Measurements from ENCODE around the gene AKAP8L. TPM values are rescaled to one million over a fixed set of nuclear protein-coding genes. Genes with fewer than 3 reads are reported as not detected.
"Not testable (repeated sequence)": the region's sequence is repeated elsewhere in the genome, so short reads cannot be mapped to it uniquely, and the experiment has no call there.

The AKAP8L gene
- total and polyA plus RNA-seq, 10 of the 15 experiments (the other 5 are each of a cell fraction or from before 2014, with no cell fraction given) = 0.66 to 64.3 (median 40.0) TPM

GRCh38 chr19:15363048-15363447, 55.7 kb downstream of the AKAP8L start:
- CTCF ChIA-PET; SMC1A ChIA-PET (ENCODE audit: uncharacterized antibody, unreplicated experiment); H2AFZ ChIP-seq (ENCODE audit: control insufficient read depth, low read depth, low read length); H3K79me2 ChIP-seq (ENCODE audit: control insufficient read depth, insufficient read depth, low read length); POLR2A ChIA-PET; H3K4me1 ChIP-seq (ENCODE audit: control insufficient read depth, insufficient read depth, low read length); H3K9me3 ChIP-seq (replicated peaks; ENCODE audit: control insufficient read depth, insufficient read depth, low read length); H4K20me1 ChIP-seq (ENCODE audit: control insufficient read depth, insufficient read depth); H3K27ac ChIP-seq (ENCODE audit: control insufficient read depth, insufficient read depth); H3K9ac ChIP-seq (ENCODE audit: control insufficient read depth, insufficient read depth, low read length); H3K4me2 ChIP-seq (ENCODE audit: control insufficient read depth, insufficient read depth); H3K27me3 ChIP-seq (replicated peaks in 1 of 2; ENCODE audit: control insufficient read depth in 2 of 2, insufficient read depth in 2 of 2, low read length in 1 of 2); FAIRE-seq; DNase-seq (ENCODE audit: low read depth, low spot score); RAD21 ChIA-PET (ENCODE audit: unreplicated experiment); ATAC-seq; H3K4me3 ChIP-seq; in situ Hi-C loops (cut with MboI); intact Hi-C loops (cut with micrococcal nuclease; ENCODE audit: unreplicated experiment); BruUV-seq (replicated peaks): not testable (repeated sequence)
- WGBS (ENCODE audit: insufficient coverage, insufficient replicate concordance, low lambda C conversion rate, missing lambda C conversion rate) = 100% methylated on average over 2 of the region's 30 CpGs
- H3K36me3 ChIP-seq (ENCODE audit: control insufficient read depth in 2 of 2, insufficient read depth in 2 of 2, low read length in 1 of 2) = peaks cover 26 to 28% of the 10 kb centered on the region in 2 experiments

GRCh38 chr19:15360015-15360414, 58.8 kb downstream of the AKAP8L start:
- POLR2A ChIA-PET; H3K9ac ChIP-seq (ENCODE audit: control insufficient read depth, insufficient read depth, low read length); H3K4me3 ChIP-seq; H4K20me1 ChIP-seq (ENCODE audit: control insufficient read depth, insufficient read depth); DNase-seq (ENCODE audit: low read depth, low spot score); H3K4me2 ChIP-seq (ENCODE audit: control insufficient read depth, insufficient read depth); H3K27ac ChIP-seq (ENCODE audit: control insufficient read depth, insufficient read depth); H2AFZ ChIP-seq (ENCODE audit: control insufficient read depth, low read depth, low read length); H3K27me3 ChIP-seq (replicated peaks in 1 of 2; ENCODE audit: control insufficient read depth in 2 of 2, insufficient read depth in 2 of 2, low read length in 1 of 2); RAD21 ChIA-PET (ENCODE audit: unreplicated experiment); intact Hi-C loops (cut with micrococcal nuclease; ENCODE audit: unreplicated experiment); BruUV-seq (replicated peaks); H3K79me2 ChIP-seq (ENCODE audit: control insufficient read depth, insufficient read depth, low read length); H3K4me1 ChIP-seq (ENCODE audit: control insufficient read depth, insufficient read depth, low read length); in situ Hi-C loops (cut with MboI); H3K9me3 ChIP-seq (replicated peaks; ENCODE audit: control insufficient read depth, insufficient read depth, low read length): not testable (repeated sequence)
- 22% methylated on average over 4 of the region's 4 CpGs for WGBS (ENCODE audit: insufficient coverage, insufficient replicate concordance, low lambda C conversion rate, missing lambda C conversion rate)
- TF ChIP-seq RUNX3 (IDR thresholded peaks at IDR 0.05; ENCODE audit: low read length) (peak; percentile 56), MLLT1 (IDR thresholded peaks at IDR 0.05) (peak; percentile 72)
- peaks cover 26 to 31% of the 10 kb centered on the region in 2 experiments for H3K36me3 ChIP-seq (ENCODE audit: control insufficient read depth in 2 of 2, insufficient read depth in 2 of 2, low read length in 1 of 2)
- ATAC-seq (peak; percentile 85), FAIRE-seq (peak; percentile 91)
- ChIA-PET CTCF (interaction anchor here (1.2 kb wide), 1 partner anchor 59 kb away, joined by 3 read pairs; the partner anchor contains the start of gene AKAP8L), SMC1A (ENCODE audit: uncharacterized antibody, unreplicated experiment) (interaction anchor here (1.6 to 2.0 kb wide), 2 partner anchors 26 to 59 kb away, joined by 5 read pairs; partner anchors contain the start of gene AKAP8L)
